HEK293 (cell line): ENCODE data around the gene MTMR2.

Experiments used
- ELK4 ChIP-seq: IDR thresholded peaks from 2 replicates; pipeline ENCODE4 v1.6.1; 2011; ENCODE audit warnings: mild to moderate bottlenecking, low read depth, low read length, borderline replicate concordance
- HOXC10 ChIP-seq: sonication (generic); formaldehyde crosslinking; IDR thresholded peaks from 2 replicates; pipeline ENCODE4 v1.8.1; 2023; ENCODE audit warnings: mild to moderate bottlenecking, missing genetic modification reagents
- IKZF3 ChIP-seq: fragments of 450-650 bp; IDR thresholded peaks from 2 replicates; pipeline ENCODE4 v1.5.0; 2018; ENCODE audit warnings: missing biosample characterization, mild to moderate bottlenecking, missing genetic modification characterization, moderate library complexity
- KLF17 ChIP-seq: fragments of 450-650 bp; formaldehyde crosslinking; IDR thresholded peaks from 2 replicates; pipeline ENCODE4 v1.5.1; 2016; ENCODE audit warnings: missing biosample characterization, missing genetic modification characterization
- KLF7 ChIP-seq: fragments of 450-650 bp; formaldehyde crosslinking; IDR thresholded peaks from 2 replicates; pipeline ENCODE4 v1.5.1; 2016; ENCODE audit warnings: missing biosample characterization, missing genetic modification characterization, borderline replicate concordance
- PRDM10 ChIP-seq: fragments of 450-650 bp; formaldehyde crosslinking; IDR thresholded peaks from 2 replicates; pipeline ENCODE4 v1.5.1; 2016; ENCODE audit warnings: missing biosample characterization, missing genetic modification characterization
- SP7 ChIP-seq: fragments of 450-650 bp; formaldehyde crosslinking; IDR thresholded peaks from 2 replicates; pipeline ENCODE4 v1.5.1; 2016; ENCODE audit warnings: missing biosample characterization, missing genetic modification characterization
- TRIM28 ChIP-seq: IDR thresholded peaks from 2 replicates; pipeline ENCODE4 v1.6.1; 2011; ENCODE audit warnings: low read length, control low read depth, borderline replicate concordance
- YY1 ChIP-seq: fragments of 450-650 bp; formaldehyde crosslinking; IDR thresholded peaks from 2 replicates; pipeline ENCODE4 v1.5.1; 2018; ENCODE audit warnings: missing biosample characterization, missing genetic modification characterization
- ZBTB10 ChIP-seq: fragments of 450-650 bp; formaldehyde crosslinking; IDR thresholded peaks from 2 replicates; pipeline ENCODE4 v1.5.1; 2016; ENCODE audit warnings: missing biosample characterization, missing genetic modification characterization
- ZBTB7A ChIP-seq: fragments of 450-650 bp; formaldehyde crosslinking; IDR thresholded peaks from 2 replicates; pipeline ENCODE4 v1.5.1; 2016; ENCODE audit warnings: low read depth, missing biosample characterization, missing genetic modification characterization
- ZEB2 ChIP-seq: fragments of 450-650 bp; formaldehyde crosslinking; IDR thresholded peaks from 2 replicates; pipeline ENCODE4 v1.5.1; 2016; ENCODE audit warnings: missing biosample characterization, missing genetic modification characterization
- ZFP37 ChIP-seq: fragments of 450-650 bp; formaldehyde crosslinking; IDR thresholded peaks from 2 replicates; pipeline ENCODE4 v1.5.1; 2016; ENCODE audit warnings: missing biosample characterization, missing genetic modification characterization
- ZNF10 ChIP-seq: fragments of 450-650 bp; formaldehyde crosslinking; IDR thresholded peaks from 2 replicates; pipeline ENCODE4 v1.5.1; 2017; ENCODE audit warnings: missing biosample characterization, missing genetic modification characterization
- ZNF121 ChIP-seq: fragments of 450-650 bp; formaldehyde crosslinking; IDR thresholded peaks from 2 replicates; pipeline ENCODE4 v1.5.1; 2016; ENCODE audit warnings: missing biosample characterization, missing genetic modification characterization
- ZNF140 ChIP-seq: fragments of 450-650 bp; formaldehyde crosslinking; IDR thresholded peaks from 2 replicates; pipeline ENCODE4 v1.5.1; 2016; ENCODE audit warnings: missing biosample characterization, missing genetic modification characterization
- ZNF174 ChIP-seq: fragments of 450-650 bp; formaldehyde crosslinking; IDR thresholded peaks from 2 replicates; pipeline ENCODE4 v1.5.0; 2017; ENCODE audit warnings: missing biosample characterization, mild to moderate bottlenecking, missing genetic modification characterization
- ZNF175 ChIP-seq: fragments of 450-650 bp; formaldehyde crosslinking; IDR thresholded peaks from 2 replicates; pipeline ENCODE4 v1.5.1; 2016; ENCODE audit warnings: missing biosample characterization, missing genetic modification characterization
- ZNF266 ChIP-seq: fragments of 450-650 bp; formaldehyde crosslinking; IDR thresholded peaks from 2 replicates; pipeline ENCODE4 v1.5.1; 2016; ENCODE audit warnings: missing biosample characterization, missing genetic modification characterization, low read depth
- ZNF274 ChIP-seq, 2 experiments: fragments of 200-500 bp in 1 of 2; fragments of 450-650 bp in 1 of 2; sonication (Bioruptor generic) in 1 of 2; formaldehyde crosslinking in 1 of 2; IDR thresholded peaks; 2 replicates each; pipeline versions ENCODE4 v1.5.1 to v1.6.1; 2014 to 2016; ENCODE audit warnings: borderline replicate concordance in 1 of 2, inconsistent platforms in 1 of 2, low read length in 1 of 2, missing biosample characterization in 1 of 2, missing genetic modification characterization in 1 of 2
- ZNF280C ChIP-seq: fragments of 450-650 bp; formaldehyde crosslinking; IDR thresholded peaks from 2 replicates; pipeline ENCODE4 v1.5.1; 2016; ENCODE audit warnings: missing biosample characterization, missing genetic modification characterization
- ZNF350 ChIP-seq: fragments of 450-650 bp; formaldehyde crosslinking; IDR thresholded peaks from 2 replicates; pipeline ENCODE4 v1.5.0; 2017; ENCODE audit warnings: missing biosample characterization, mild to moderate bottlenecking, missing genetic modification characterization
- ZNF416 ChIP-seq: fragments of 450-650 bp; formaldehyde crosslinking; IDR thresholded peaks from 2 replicates; pipeline ENCODE4 v1.5.1; 2016; ENCODE audit warnings: missing biosample characterization, missing genetic modification characterization
- ZNF658 ChIP-seq: fragments of 450-650 bp; formaldehyde crosslinking; IDR thresholded peaks from 2 replicates; pipeline ENCODE4; 2016; ENCODE audit warnings: missing biosample characterization, missing genetic modification characterization
- ZNF692 ChIP-seq: fragments of 450-650 bp; formaldehyde crosslinking; IDR thresholded peaks from 2 replicates; pipeline ENCODE4 v1.5.1; 2016; ENCODE audit warnings: missing biosample characterization, missing genetic modification characterization
- ZNF701 ChIP-seq: fragments of 450-650 bp; formaldehyde crosslinking; IDR thresholded peaks from 2 replicates; pipeline ENCODE4 v1.5.1; 2016; ENCODE audit warnings: missing biosample characterization, missing genetic modification characterization
- ZNF707 ChIP-seq: fragments of 450-650 bp; formaldehyde crosslinking; IDR thresholded peaks from 2 replicates; pipeline ENCODE4 v1.5.1; 2016; ENCODE audit warnings: missing biosample characterization, missing genetic modification characterization

Gene MTMR2

GRCh38 chr11:95789506-95790122 is 134.3 kb downstream of the MTMR2 start, which contains the start of gene FAM76B (continued):
- peak; percentile 76 for TF ChIP-seq ZBTB10 (tag by site-specific recombination)
- TF ChIP-seq ZBTB7A (tag by site-specific recombination): no peak
- TF ChIP-seq ZNF10: no peak
- TF ChIP-seq ZNF174: no peak
- TF ChIP-seq ZNF121 (tag by site-specific recombination): no peak
- peak; percentile 80 for TF ChIP-seq KLF17 (tag by site-specific recombination)
- TF ChIP-seq KLF7: no peak; the same call in none of the 2 replicates
- no peak for TF ChIP-seq TRIM28
- TF ChIP-seq ZNF416 (tag by site-specific recombination): no peak
- TF ChIP-seq ZNF266 (tag by site-specific recombination): no peak
- TF ChIP-seq SP7 (tag by site-specific recombination): peak; percentile 41; the same call in 1 of the 2 replicates
- peak; percentile 94; the same call in 1 of the 2 replicates for TF ChIP-seq ZNF350 (tag by site-specific recombination)
- peak; percentile 39; the same call in 1 of the 2 replicates for TF ChIP-seq YY1 (tag by site-specific recombination)
- TF ChIP-seq ZEB2 (tag by site-specific recombination): peak; percentile 72
- no peak for TF ChIP-seq ZNF140 (tag by site-specific recombination)
- no peak for TF ChIP-seq ZNF274 (IDR thresholded peaks at IDR 0.05; ENCODE audit: low read length)
- TF ChIP-seq ZNF274 (tag by site-specific recombination; IDR thresholded peaks at IDR 0.05; ENCODE audit: borderline replicate concordance): no peak
- no peak for TF ChIP-seq ZNF707 (tag by site-specific recombination)
- TF ChIP-seq PRDM10: peak; percentile 62
- TF ChIP-seq HOXC10: no peak
- no peak for TF ChIP-seq ZNF280C (tag by site-specific recombination)
- TF ChIP-seq IKZF3 (tag by site-specific recombination): peak; percentile 76
- no peak for TF ChIP-seq ZFP37
- no peak for TF ChIP-seq ZNF658
- TF ChIP-seq ZNF175: no peak
- peak; percentile 88 for TF ChIP-seq ZNF692 (tag by site-specific recombination)
- no peak for TF ChIP-seq ELK4
- TF ChIP-seq ZNF701 (tag by site-specific recombination): no peak
